ENCODE data around the gene PAOX. TPM values are rescaled to one million over a fixed set of nuclear protein-coding genes. Genes with fewer than 3 reads are reported as not detected.
A peak's percentile ranks its signal among the peaks of the same experiment; 100 is the strongest.

Gene PAOX
- total and polyA plus RNA-seq, 7 donors: 2.4 to 5.2 (median 3.5) TPM

- ATAC-seq (no peak), DNase-seq (no peak)
- no peaks in the 10 kb centered on the region for H3K9me3 ChIP-seq
- peaks cover 8% of the 10 kb centered on the region for H3K4me1 ChIP-seq
- no peak overlapping the region for H3K27ac ChIP-seq
- H3K36me3 ChIP-seq (ENCODE audit: insufficient read depth in 1 of 2, low read depth in 1 of 2): peaks cover 0 to 19% of the 10 kb centered on the region in 2 donors
- 86 to 89% (median 88%) methylated on average over 9 to 12 of the region's 12 CpGs for WGBS, 3 donors
- H3K27me3 ChIP-seq (ENCODE audit: insufficient read depth in 3 of 3, low read length in 2 of 3): no peaks in the 10 kb centered on the region
- no peak overlapping the region for H3K4me3 ChIP-seq
- intact Hi-C loops (cut with DNase I): loop anchor here in 1 of 2 donors (10.0 kb wide), 1 partner anchor 67 kb away; no protein-coding TSS in a partner anchor
- TF ChIP-seq CTCF (IDR thresholded peaks at IDR 0.05): no peak
Measured at GRCh38 chr10:133391761-133392518, 12.9 kb downstream of the PAOX start.

- Histone ChIP-seq H3K36me3 (ENCODE audit: insufficient read depth in 1 of 2, low read depth in 1 of 2) (peaks cover 0 to 33% of the 10 kb centered on the region in 2 donors), H3K27me3 (ENCODE audit: insufficient read depth in 3 of 3, low read length in 2 of 3) (no peaks in the 10 kb centered on the region), H3K4me3 (peak overlapping the region; percentile 78), H3K4me1 (peaks cover 8% of the 10 kb centered on the region), H3K27ac (peak overlapping the region; percentile 89), H3K9me3 (no peaks in the 10 kb centered on the region)
- no peak for TF ChIP-seq CTCF (IDR thresholded peaks at IDR 0.05)
- 32 to 34% (median 33%) methylated on average over 27 of the region's 27 CpGs for WGBS, 3 donors
- intact Hi-C loops (cut with DNase I): loop anchor here in 1 of 2 donors (10.0 kb wide), 1 partner anchor 69 kb away; no protein-coding TSS in a partner anchor
- no peak for ATAC-seq
- DNase-seq: no peak
Measured at GRCh38 chr10:133393401-133394063, 14.5 kb downstream of the PAOX start.

- Histone ChIP-seq H3K36me3 (ENCODE audit: insufficient read depth in 1 of 2, low read depth in 1 of 2) (peaks cover 1 to 40% of the 10 kb centered on the region in 2 donors), H3K27ac (peak within 1 kb of the TSS; percentile 89), H3K9me3 (no peaks in the 10 kb centered on the region), H3K4me3 (peak within 1 kb of the TSS; percentile 78), H3K4me1 (peaks cover 8% of the 10 kb centered on the region), H3K27me3 (ENCODE audit: insufficient read depth in 3 of 3, low read length in 2 of 3) (no peaks in the 10 kb centered on the region)
- peak; percentile 21 for TF ChIP-seq CTCF (IDR thresholded peaks at IDR 0.05)
- intact Hi-C loops (cut with DNase I): loop anchor here in 1 of 2 donors (10.0 kb wide), 1 partner anchor 69 kb away; no protein-coding TSS in a partner anchor
- ATAC-seq: peak; percentile 97 to 98 (median 98)
- DNase-seq: peak; percentile 96 to 98
- WGBS, 3 donors: 1% methylated on average over 42 to 69 of the region's 69 CpGs
Measured at GRCh38 chr10:133394064-133394663, 15.1 kb downstream of the PAOX start, which contains the start of gene MTG1. Gene MTG1, plus strand, starts transcription at chr10:133394157. Its CDS starts 64 bp downstream, at chr10:133394221.

GRCh38 chr10:133394801-133395221 is 15.7 kb downstream of the PAOX start:
- H3K4me3 ChIP-seq: peak overlapping the region; percentile 78
- ATAC-seq: peak in 1 of 4 donors; percentile 3
- H3K27me3 ChIP-seq (ENCODE audit: insufficient read depth in 3 of 3, low read length in 2 of 3): no peaks in the 10 kb centered on the region
- no peaks in the 10 kb centered on the region for H3K9me3 ChIP-seq
- WGBS, 3 donors: 20 to 23% (median 23%) methylated on average over 21 of the region's 21 CpGs
- H3K36me3 ChIP-seq (ENCODE audit: insufficient read depth in 1 of 2, low read depth in 1 of 2): peaks cover 6 to 46% of the 10 kb centered on the region in 2 donors
- no peak for TF ChIP-seq CTCF (IDR thresholded peaks at IDR 0.05)
- peak overlapping the region; percentile 89 for H3K27ac ChIP-seq
- intact Hi-C loops (cut with DNase I): loop anchor here in 1 of 2 donors (10.0 kb wide), 1 partner anchor 70 kb away; no protein-coding TSS in a partner anchor
- DNase-seq: no peak
- H3K4me1 ChIP-seq: peaks cover 8% of the 10 kb centered on the region

Measured in psoas muscle (tissue), 8 donors.